Coronary artery (tissue), 2 donors: ENCODE data around the gene MRPS2.
"Not testable (repeated sequence)": the region's sequence is repeated elsewhere in the genome, so short reads cannot be mapped to it uniquely, and the experiment has no call there.

Source experiments
- DNase-seq: peaks from one replicate; pipeline ENCODE4 v3.0.0-alpha.2; 2017; ENCODE audit warnings: low spot score
- H3K27ac ChIP-seq, 2 donors: fragments of 200-600 bp; sonication (generic); one replicate each; pipeline ENCODE4 v1.5.1; 2016 to 2019
- H3K4me3 ChIP-seq: fragments of 200-600 bp; sonication (generic); 2 replicates; pipeline ENCODE4 v1.5.1; 2016; ENCODE audit warnings: mild to moderate bottlenecking, moderate library complexity
- CTCF ChIP-seq: fragments of 200-600 bp; sonication (generic); IDR thresholded peaks from one replicate; pipeline ENCODE4 v1.5.1; 2019; ENCODE audit warnings: antibody characterized with exemption

MRPS2 gene

DNA sequence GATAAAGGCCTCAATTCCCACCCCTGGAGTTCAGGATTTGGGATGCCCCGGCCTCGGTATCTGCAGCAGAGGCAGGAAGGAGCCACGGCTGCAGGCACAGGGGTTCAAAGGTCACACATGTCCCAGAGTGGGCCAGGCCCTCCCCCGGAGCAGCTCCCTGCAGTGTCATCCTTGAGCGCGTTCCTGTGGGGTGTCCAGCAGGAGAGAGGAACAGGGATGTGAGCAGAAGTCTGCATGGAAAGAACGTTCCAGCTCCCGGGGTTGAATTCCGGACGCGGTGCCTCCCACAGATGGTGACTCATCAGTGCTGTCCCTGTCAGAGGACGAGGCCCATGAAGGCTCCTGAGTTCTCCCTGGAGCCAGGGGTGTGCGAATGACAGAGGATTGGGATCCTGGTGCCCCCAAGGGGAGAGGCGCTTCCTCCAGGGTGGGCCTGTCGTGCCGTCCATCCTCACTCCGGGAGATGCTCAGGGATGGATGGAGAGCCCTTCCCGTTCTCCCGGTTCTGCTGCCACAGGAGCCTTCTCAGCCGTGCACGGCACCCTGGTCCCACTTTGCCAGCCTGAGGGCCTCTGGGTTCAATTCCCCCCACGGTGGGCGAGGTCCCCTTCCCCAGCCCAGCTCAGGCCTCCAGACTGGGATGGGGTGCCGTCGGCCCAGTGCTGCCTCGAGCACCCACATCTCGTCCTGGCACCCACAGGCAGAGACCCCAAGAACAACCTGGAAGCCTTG is 23.8 kb downstream of the MRPS2 start:
- Histone ChIP-seq H3K27ac (no peak overlapping the region), H3K4me3 (no peak overlapping the region)
- TF ChIP-seq CTCF = no peak
- DNase-seq = peak; percentile 47

GRCh38 chr9:135525241-135526088 is 25.0 kb downstream of the MRPS2 start:
- TF ChIP-seq CTCF = no peak
- DNase-seq = peak; percentile 60
- Histone ChIP-seq H3K27ac (no peak overlapping the region), H3K4me3 (no peak overlapping the region)

DNA sequence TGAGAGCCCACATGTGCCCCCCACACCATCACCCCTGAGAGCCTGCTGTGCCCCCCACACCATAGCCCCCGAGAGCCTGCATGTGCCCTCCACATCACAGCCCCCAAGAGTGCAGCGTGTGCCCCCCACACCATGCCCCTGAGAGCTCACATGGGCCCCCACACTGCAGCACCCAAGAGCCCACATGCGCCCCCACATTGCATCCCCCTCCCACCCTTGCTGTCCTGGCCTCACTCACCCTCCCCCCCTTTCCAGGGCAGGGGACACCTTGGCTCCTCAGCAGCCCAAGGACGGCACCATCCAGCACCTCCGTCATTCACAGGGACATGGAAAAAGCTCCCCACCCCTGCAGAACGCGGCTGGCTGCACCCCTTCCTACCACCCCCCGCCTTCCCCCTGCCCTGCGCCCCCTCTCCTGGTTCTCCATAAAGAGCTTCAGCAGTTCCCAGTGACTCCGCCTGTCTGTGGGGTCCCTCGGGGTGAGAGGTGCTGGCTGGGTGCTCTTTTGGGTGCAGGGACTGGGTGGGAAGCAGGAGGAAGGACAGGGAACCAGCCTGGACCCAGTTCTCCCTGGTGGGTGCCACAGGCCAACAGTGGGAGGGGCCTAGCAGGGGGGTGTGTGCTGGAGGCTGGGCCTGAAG is 25.7 kb downstream of the MRPS2 start:
- no peak for TF ChIP-seq CTCF
- H3K4me3 ChIP-seq = no peak overlapping the region
- peak; percentile 52 for DNase-seq
- H3K27ac ChIP-seq = no peak overlapping the region

DNA sequence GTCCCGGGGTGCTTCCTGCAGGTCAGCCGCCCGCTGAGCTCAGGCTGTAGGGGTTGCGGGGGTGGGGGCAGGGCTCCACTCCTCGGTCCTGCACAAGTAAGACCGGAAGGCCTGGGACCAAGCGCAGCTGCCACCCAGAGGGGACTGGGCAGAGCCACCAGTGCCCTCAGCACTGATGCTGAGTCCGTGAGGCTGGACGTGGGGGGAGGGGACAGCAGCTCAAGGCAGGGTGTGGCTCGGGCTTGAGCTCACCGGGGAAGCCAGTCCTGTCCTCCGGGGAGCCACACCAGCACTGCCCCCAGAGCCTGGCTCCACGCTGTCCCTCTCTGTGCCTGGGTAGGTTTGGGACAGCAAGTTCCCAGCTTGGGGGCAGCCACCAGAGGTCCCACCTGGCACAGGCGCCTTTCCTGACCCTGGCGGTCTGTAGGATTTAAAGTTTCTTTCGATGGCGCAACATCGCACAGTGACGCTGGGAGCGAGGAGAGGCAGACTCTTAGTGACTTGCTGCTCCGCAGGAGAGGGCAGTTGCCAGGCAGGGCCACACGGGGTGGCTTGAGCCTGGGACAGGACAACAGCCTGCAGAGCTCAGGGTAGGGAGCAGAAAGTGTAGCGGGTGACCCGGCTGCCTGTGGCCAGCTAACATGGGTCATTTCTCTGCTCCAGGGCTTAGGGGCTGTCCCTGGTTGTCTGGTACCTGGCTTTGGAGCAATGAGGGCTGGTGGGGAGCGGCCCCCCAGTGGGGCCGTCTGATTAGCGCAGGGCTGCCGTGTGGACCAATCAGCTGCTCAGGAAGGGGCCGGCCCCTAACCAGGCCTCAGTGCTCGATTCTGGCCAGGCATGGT is 26.5 kb downstream of the MRPS2 start:
- TF ChIP-seq CTCF = no peak
- Histone ChIP-seq H3K27ac (no peak overlapping the region), H3K4me3 (no peak overlapping the region)
- peak; percentile 56 for DNase-seq

DNA sequence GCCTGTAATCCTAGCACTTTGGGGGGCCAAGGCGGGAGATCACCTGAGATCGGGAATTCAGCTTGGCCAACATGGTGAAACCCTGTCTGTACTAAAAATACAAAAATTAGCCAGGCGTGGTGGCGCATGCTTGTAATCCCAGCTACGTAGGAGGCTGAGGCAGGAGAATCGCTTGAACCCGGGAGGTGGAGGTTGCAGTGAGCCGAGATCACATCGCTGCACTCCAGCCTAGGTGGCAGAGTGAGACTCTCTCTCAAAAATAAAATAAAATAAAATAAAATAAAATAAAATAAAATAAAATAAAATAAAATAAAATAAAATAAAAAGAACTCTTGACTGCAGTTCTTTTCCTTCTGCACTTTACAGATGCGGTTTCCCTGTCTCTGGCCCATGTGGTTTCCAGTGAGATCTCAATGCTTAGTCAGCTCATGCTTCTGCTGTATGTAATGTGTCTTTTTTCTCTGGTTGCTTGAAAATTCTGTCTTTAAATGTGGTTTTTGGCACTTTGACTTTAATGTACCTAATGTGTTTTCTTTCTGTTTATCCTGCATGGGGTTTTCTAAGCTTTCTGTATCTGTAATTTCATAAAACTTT is 28.5 kb downstream of the MRPS2 start:
- H3K4me3 ChIP-seq, H3K27ac ChIP-seq: not testable (repeated sequence)
- DNase-seq = peak; percentile 14

GRCh38 chr9:135530146-135530545 is 29.7 kb downstream of the MRPS2 start:
- Histone ChIP-seq H3K4me3 (no peak overlapping the region), H3K27ac (no peak overlapping the region)
- DNase-seq = peak; percentile 12
- TF ChIP-seq CTCF = no peak
